Measurements from ENCODE around the gene RAD50.

- TF ChIP-seq, protein P1, sequence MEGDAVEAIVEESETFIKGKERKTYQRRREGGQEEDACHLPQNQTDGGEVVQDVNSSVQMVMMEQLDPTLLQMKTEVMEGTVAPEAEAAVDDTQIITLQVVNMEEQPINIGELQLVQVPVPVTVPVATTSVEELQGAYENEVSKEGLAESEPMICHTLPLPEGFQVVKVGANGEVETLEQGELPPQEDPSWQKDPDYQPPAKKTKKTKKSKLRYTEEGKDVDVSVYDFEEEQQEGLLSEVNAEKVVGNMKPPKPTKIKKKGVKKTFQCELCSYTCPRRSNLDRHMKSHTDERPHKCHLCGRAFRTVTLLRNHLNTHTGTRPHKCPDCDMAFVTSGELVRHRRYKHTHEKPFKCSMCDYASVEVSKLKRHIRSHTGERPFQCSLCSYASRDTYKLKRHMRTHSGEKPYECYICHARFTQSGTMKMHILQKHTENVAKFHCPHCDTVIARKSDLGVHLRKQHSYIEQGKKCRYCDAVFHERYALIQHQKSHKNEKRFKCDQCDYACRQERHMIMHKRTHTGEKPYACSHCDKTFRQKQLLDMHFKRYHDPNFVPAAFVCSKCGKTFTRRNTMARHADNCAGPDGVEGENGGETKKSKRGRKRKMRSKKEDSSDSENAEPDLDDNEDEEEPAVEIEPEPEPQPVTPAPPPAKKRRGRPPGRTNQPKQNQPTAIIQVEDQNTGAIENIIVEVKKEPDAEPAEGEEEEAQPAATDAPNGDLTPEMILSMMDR (IDR thresholded peaks at IDR 0.05; ENCODE audit: low read length): no peak
- TF ChIP-seq EZH2 (optimal IDR thresholded peaks at IDR 0.05; ENCODE audit: low read depth, low read length): no peak
These were observed 113.4 kb downstream of the RAD50 start for GRCh38 chr5:132669966-132670882.
